Parathyroid adenoma (tissue), 2 donors: ENCODE data around the gene SH3GL3.

Experiments
- H2AFZ ChIP-seq: fragments of 300-600 bp; sonication (generic); one replicate; pipeline ENCODE4 v1.7.0; 2017; ENCODE audit warnings: antibody characterized with exemption, mild to moderate bottlenecking
- H3K27ac ChIP-seq: fragments of 300-600 bp; sonication (generic); one replicate; pipeline ENCODE4 v1.7.0; 2017
- H3K27me3 ChIP-seq: fragments of 300-600 bp; sonication (generic); one replicate; pipeline ENCODE4 v1.7.0; 2017; ENCODE audit warnings: low read length; ENCODE audit not compliant: control insufficient read depth, insufficient read depth
- H3K36me3 ChIP-seq: fragments of 300-600 bp; sonication (generic); one replicate; pipeline ENCODE4 v1.7.0; 2017; ENCODE audit warnings: low read length; ENCODE audit not compliant: control insufficient read depth, insufficient read depth
- H3K4me1 ChIP-seq: fragments of 300-600 bp; sonication (generic); one replicate; pipeline ENCODE4 v1.7.0; 2017; ENCODE audit warnings: control low read depth
- H3K4me2 ChIP-seq: fragments of 300-600 bp; sonication (generic); one replicate; pipeline ENCODE4 v1.7.0; 2017; ENCODE audit warnings: low read length
- H3K4me3 ChIP-seq: fragments of 300-600 bp; sonication (generic); one replicate; pipeline ENCODE4 v1.7.0; 2017; ENCODE audit warnings: low read depth, low read length
- H3K79me2 ChIP-seq: fragments of 300-600 bp; sonication (generic); one replicate; pipeline ENCODE4 v1.7.0; 2017; ENCODE audit warnings: control low read depth
- H3K9ac ChIP-seq: fragments of 300-600 bp; sonication (generic); one replicate; pipeline ENCODE4 v1.7.0; 2017; ENCODE audit warnings: mild to moderate bottlenecking
- H3K9me3 ChIP-seq: fragments of 300-600 bp; sonication (generic); one replicate; pipeline ENCODE4 v1.7.0; 2017; ENCODE audit warnings: low read length; ENCODE audit not compliant: control insufficient read depth
- TF ChIP-seq, protein P1 (sequence below): fragments of 300-600 bp; sonication (generic); IDR thresholded peaks from one replicate; pipeline ENCODE4 v1.7.0; 2017; ENCODE audit warnings: antibody characterized with exemption, mild to moderate bottlenecking
- donor health status: primary hyperparathyroidism.

The SH3GL3 gene

DNA sequence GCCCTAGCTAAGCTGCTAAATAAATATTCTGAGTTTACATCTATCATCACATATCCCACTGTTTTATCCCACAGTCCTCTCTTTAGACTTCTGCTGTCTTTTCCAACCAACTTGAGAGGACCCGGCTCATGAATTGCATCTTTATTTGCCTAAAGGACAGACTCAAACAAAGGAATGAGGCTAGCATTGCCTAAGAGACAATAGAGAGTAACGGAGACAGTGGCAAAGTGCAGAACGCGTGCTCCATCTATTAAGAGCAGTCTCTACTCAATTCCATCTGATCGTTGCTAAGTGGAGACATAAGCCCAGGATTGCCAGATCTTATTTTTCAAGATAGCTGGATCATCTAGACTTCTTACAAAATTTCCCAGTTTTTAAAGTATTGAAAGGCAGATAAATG lies 209.1 kb downstream of the SH3GL3 start:
- H3K27ac ChIP-seq = no peak overlapping the region
- no peak overlapping the region for H3K9ac ChIP-seq
- H3K4me3 ChIP-seq = no peak overlapping the region
- no peaks in the 10 kb centered on the region for H3K9me3 ChIP-seq
- peaks cover 4% of the 10 kb centered on the region for H3K27me3 ChIP-seq
- no peaks in the 10 kb centered on the region for H3K36me3 ChIP-seq
- no peak overlapping the region for H2AFZ ChIP-seq
- no peaks in the 10 kb centered on the region for H3K4me1 ChIP-seq
- no peak overlapping the region for H3K4me2 ChIP-seq
- TF ChIP-seq, protein P1, sequence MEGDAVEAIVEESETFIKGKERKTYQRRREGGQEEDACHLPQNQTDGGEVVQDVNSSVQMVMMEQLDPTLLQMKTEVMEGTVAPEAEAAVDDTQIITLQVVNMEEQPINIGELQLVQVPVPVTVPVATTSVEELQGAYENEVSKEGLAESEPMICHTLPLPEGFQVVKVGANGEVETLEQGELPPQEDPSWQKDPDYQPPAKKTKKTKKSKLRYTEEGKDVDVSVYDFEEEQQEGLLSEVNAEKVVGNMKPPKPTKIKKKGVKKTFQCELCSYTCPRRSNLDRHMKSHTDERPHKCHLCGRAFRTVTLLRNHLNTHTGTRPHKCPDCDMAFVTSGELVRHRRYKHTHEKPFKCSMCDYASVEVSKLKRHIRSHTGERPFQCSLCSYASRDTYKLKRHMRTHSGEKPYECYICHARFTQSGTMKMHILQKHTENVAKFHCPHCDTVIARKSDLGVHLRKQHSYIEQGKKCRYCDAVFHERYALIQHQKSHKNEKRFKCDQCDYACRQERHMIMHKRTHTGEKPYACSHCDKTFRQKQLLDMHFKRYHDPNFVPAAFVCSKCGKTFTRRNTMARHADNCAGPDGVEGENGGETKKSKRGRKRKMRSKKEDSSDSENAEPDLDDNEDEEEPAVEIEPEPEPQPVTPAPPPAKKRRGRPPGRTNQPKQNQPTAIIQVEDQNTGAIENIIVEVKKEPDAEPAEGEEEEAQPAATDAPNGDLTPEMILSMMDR = no peak
- H3K79me2 ChIP-seq = no peaks in the 10 kb centered on the region

DNA sequence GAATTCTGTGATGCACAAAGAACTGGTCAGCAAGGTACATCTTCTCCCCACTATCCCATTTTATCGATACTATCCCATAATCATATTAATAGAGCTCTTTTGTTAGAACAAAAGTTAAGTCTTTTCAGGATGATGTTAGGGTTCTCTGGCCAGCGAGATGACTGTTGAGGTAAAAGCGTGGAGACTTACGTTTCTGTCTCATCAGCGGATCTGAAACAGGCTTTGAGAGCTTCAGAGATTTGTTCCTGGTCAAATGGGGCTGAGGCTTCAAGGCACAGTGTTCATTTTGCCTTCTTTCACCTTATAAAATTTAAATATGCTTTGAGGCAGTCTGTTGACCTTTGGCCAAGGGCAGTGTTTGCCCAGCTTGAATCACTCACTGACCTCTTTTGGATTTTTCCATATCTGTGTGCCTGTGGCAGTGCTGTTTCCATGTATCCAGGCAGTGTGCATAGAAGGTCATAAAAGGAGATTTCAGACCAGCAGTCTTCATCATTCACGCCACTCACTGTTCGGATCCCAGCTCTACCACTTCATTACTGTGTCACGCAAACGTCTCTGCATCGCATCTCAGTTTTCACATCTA lies 209.9 kb downstream of the SH3GL3 start:
- Histone ChIP-seq H3K9ac (no peak overlapping the region), H3K4me1 (no peaks in the 10 kb centered on the region), H3K4me2 (no peak overlapping the region), H3K27me3 (peaks cover 4% of the 10 kb centered on the region), H3K27ac (no peak overlapping the region), H3K36me3 (no peaks in the 10 kb centered on the region), H3K79me2 (no peaks in the 10 kb centered on the region), H3K4me3 (no peak overlapping the region), H3K9me3 (no peaks in the 10 kb centered on the region), H2AFZ (no peak overlapping the region)
- TF ChIP-seq, protein P1 = no peak

DNA sequence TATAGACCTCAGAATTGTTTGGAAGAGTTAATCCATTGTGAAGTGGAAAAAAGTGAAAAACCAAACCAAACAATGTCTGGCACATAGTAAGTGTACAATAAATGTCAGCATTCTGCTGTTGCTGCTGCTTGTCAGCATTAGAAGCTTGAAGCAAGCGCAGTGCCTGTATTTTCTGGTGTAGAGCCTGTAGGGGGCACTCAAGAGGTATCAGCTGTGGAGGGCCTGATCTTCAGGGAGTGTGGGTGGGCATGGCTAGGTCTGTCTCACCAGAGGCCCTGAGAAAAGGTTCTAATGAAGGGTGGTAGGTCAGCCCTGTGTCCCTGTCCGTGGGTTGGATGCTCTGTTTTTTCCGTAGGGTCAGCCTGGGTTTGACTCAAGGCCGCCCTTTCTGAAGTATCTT lies 210.4 kb downstream of the SH3GL3 start:
- no peaks in the 10 kb centered on the region for H3K36me3 ChIP-seq
- H3K9me3 ChIP-seq = no peaks in the 10 kb centered on the region
- no peaks in the 10 kb centered on the region for H3K79me2 ChIP-seq
- H3K27ac ChIP-seq = no peak overlapping the region
- no peaks in the 10 kb centered on the region for H3K4me1 ChIP-seq
- no peak overlapping the region for H3K4me3 ChIP-seq
- peaks cover 4% of the 10 kb centered on the region for H3K27me3 ChIP-seq
- H3K4me2 ChIP-seq = no peak overlapping the region
- no peak overlapping the region for H3K9ac ChIP-seq
- TF ChIP-seq, protein P1 = no peak
- no peak overlapping the region for H2AFZ ChIP-seq

DNA sequence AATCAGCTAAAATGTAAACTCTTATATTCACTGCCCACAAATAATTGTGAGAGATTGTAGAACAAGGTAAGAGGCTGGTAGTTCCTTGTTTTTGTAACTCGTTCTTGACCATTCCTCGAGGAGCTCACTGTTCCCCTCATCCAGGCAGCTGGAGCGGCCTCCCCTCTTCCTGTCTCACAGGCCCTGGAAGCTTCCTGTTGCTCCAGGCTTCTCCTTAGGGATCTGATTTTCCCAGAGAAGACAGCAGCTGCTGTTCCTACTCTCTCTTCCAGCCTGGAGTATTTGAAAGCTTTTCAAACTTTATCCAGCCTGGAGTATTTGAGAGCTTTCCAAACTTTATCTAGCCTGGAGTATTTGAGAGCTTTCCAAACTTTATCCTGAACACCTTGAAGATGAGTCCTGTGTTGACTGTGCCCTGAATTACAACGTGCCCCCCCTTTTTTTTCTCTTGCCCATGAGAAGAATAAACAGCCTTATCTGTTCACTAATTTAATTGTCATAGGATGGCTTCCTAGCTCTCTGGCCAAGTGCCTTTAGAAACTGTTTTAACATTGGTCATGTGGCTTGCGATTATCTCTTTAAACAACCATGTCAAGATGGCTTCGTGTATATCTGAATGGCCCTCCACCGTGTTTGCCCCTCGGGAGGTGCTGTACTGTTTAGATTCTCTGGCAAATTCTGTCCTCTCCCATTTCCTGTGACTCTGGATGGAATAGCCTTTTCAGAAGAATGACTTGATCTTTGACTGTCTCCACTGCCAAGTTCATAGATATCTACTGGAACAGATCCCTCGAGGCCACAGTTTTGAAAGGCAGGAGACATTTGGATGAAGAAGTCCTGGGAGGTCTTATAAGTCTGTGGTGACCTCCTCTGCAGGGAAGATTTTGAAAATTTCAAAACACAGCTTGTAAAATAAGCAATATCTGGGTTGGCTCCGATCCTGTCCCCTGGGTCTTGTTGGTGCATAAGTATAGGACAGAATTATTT lies 211.6 kb downstream of the SH3GL3 start:
- H3K4me2 ChIP-seq = no peak overlapping the region
- TF ChIP-seq, protein P1 = no peak

More for the DNA sequence above, 211.6 kb downstream of the SH3GL3 start:
- no peak overlapping the region for H3K4me3 ChIP-seq
- no peaks in the 10 kb centered on the region for H3K36me3 ChIP-seq
- no peak overlapping the region for H3K27ac ChIP-seq
- peaks cover 4% of the 10 kb centered on the region for H3K27me3 ChIP-seq
- no peaks in the 10 kb centered on the region for H3K9me3 ChIP-seq
- no peak overlapping the region for H2AFZ ChIP-seq
- no peaks in the 10 kb centered on the region for H3K4me1 ChIP-seq
- H3K79me2 ChIP-seq = no peaks in the 10 kb centered on the region
- H3K9ac ChIP-seq = no peak overlapping the region
